ENCODE results near the gene GCN1. TPM values are rescaled to one million over a fixed set of nuclear protein-coding genes. Genes with fewer than 3 reads are reported as not detected.

The GCN1 gene
- total and polyA plus RNA-seq, 10 of the 15 experiments (the other 5 are each of a cell fraction or from before 2014, with no cell fraction given) = 10.8 to 150 (median 58.3) TPM

DNA sequence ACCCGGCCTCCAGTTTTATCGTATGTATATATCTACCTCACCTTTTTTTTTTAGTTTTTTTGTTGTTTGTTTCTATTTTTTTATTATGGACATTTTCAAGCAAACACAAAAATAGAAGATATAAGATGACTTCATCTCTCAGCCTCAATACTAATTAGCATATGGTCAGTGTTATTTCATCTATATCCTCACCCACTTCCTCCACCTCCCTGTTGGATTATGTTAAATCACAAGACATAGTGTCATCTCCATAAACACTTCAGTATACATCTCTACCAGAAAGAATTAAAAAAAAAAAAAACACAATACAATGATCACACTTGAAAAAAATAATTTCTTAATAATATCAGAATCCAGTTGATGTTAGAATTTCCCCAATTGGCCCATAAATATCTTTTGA is 112.9 kb downstream of the GCN1 start:
- ATAC-seq = no peak
- no peaks in the 10 kb centered on the region for H3K79me2 ChIP-seq (ENCODE audit: control insufficient read depth, insufficient read depth, low read length)
- H3K9ac ChIP-seq (ENCODE audit: control insufficient read depth, insufficient read depth, low read length) = no peak overlapping the region
- peaks cover 1% of the 10 kb centered on the region; the same call in 1 of the 2 replicates for H3K4me1 ChIP-seq (ENCODE audit: control insufficient read depth, insufficient read depth, low read length)
- H3K27ac ChIP-seq (ENCODE audit: control insufficient read depth, insufficient read depth) = no peak overlapping the region
- FAIRE-seq = no peak
- intact Hi-C loops (cut with micrococcal nuclease; ENCODE audit: unreplicated experiment) (loop anchor here (10.0 kb wide), 2 partner anchors 67 to 147 kb away; no protein-coding TSS in a partner anchor), in situ Hi-C loops (cut with MboI) (no loop called here)
- H3K36me3 ChIP-seq (ENCODE audit: control insufficient read depth in 2 of 2, insufficient read depth in 2 of 2, low read length in 1 of 2) = no peaks in the 10 kb centered on the region
- no peaks in the 10 kb centered on the region for H3K9me3 ChIP-seq (replicated peaks; ENCODE audit: control insufficient read depth, insufficient read depth, low read length)
- SMC1A ChIA-PET (ENCODE audit: uncharacterized antibody, unreplicated experiment) = no interaction called here
- POLR2A ChIA-PET = interaction anchor here (0.6 kb wide), 1 partner anchor 107 kb away, joined by 3 read pairs; no protein-coding TSS in a partner anchor
- H4K20me1 ChIP-seq (ENCODE audit: control insufficient read depth, insufficient read depth) = no peaks in the 10 kb centered on the region
- no peaks in the 10 kb centered on the region for H3K27me3 ChIP-seq (replicated peaks in 1 of 2; ENCODE audit: control insufficient read depth in 2 of 2, insufficient read depth in 2 of 2, low read length in 1 of 2)
- BruUV-seq (replicated peaks) = no TSS peak
- H2AFZ ChIP-seq (ENCODE audit: control insufficient read depth, low read depth, low read length) = no peak overlapping the region
- no peak overlapping the region for H3K4me3 ChIP-seq
- RAD21 ChIA-PET (ENCODE audit: unreplicated experiment) = no interaction called here
- no peak overlapping the region for H3K4me2 ChIP-seq (ENCODE audit: control insufficient read depth, insufficient read depth)
- CTCF ChIA-PET = no interaction called here
- 100% methylated on average over 2 of the region's 2 CpGs for WGBS (ENCODE audit: insufficient coverage, insufficient replicate concordance, low lambda C conversion rate, missing lambda C conversion rate)
- no peak for DNase-seq (ENCODE audit: low read depth, low spot score)
- TF ChIP-seq TCF7 (IDR thresholded peaks at IDR 0.05; ENCODE audit: borderline replicate concordance) = no peak
- no peak for TF ChIP-seq YY1 (IDR thresholded peaks at IDR 0.05; ENCODE audit: low read depth, low read length)
- TF ChIP-seq FOS (IDR thresholded peaks at IDR 0.05; ENCODE audit: borderline replicate concordance, extremely low read depth, insufficient read length) = no peak
- TF ChIP-seq, protein P1, sequence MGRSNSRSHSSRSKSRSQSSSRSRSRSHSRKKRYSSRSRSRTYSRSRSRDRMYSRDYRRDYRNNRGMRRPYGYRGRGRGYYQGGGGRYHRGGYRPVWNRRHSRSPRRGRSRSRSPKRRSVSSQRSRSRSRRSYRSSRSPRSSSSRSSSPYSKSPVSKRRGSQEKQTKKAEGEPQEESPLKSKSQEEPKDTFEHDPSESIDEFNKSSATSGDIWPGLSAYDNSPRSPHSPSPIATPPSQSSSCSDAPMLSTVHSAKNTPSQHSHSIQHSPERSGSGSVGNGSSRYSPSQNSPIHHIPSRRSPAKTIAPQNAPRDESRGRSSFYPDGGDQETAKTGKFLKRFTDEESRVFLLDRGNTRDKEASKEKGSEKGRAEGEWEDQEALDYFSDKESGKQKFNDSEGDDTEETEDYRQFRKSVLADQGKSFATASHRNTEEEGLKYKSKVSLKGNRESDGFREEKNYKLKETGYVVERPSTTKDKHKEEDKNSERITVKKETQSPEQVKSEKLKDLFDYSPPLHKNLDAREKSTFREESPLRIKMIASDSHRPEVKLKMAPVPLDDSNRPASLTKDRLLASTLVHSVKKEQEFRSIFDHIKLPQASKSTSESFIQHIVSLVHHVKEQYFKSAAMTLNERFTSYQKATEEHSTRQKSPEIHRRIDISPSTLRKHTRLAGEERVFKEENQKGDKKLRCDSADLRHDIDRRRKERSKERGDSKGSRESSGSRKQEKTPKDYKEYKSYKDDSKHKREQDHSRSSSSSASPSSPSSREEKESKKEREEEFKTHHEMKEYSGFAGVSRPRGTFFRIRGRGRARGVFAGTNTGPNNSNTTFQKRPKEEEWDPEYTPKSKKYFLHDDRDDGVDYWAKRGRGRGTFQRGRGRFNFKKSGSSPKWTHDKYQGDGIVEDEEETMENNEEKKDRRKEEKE (IDR thresholded peaks at IDR 0.05) = no peak
- TF ChIP-seq MEF2B (IDR thresholded peaks at IDR 0.05; ENCODE audit: partially characterized antibody, poor library complexity, severe bottlenecking) = no peak
- TF ChIP-seq TAF1 (IDR thresholded peaks at IDR 0.05; ENCODE audit: borderline replicate concordance, low read depth, low read length) = no peak
- TF ChIP-seq, protein P2, sequence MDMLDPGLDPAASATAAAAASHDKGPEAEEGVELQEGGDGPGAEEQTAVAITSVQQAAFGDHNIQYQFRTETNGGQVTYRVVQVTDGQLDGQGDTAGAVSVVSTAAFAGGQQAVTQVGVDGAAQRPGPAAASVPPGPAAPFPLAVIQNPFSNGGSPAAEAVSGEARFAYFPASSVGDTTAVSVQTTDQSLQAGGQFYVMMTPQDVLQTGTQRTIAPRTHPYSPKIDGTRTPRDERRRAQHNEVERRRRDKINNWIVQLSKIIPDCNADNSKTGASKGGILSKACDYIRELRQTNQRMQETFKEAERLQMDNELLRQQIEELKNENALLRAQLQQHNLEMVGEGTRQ (IDR thresholded peaks at IDR 0.05; ENCODE audit: borderline replicate concordance, low read depth, low read length) = no peak
- no peak for TF ChIP-seq PAX8 (IDR thresholded peaks at IDR 0.05)
- TF ChIP-seq, protein P3, sequence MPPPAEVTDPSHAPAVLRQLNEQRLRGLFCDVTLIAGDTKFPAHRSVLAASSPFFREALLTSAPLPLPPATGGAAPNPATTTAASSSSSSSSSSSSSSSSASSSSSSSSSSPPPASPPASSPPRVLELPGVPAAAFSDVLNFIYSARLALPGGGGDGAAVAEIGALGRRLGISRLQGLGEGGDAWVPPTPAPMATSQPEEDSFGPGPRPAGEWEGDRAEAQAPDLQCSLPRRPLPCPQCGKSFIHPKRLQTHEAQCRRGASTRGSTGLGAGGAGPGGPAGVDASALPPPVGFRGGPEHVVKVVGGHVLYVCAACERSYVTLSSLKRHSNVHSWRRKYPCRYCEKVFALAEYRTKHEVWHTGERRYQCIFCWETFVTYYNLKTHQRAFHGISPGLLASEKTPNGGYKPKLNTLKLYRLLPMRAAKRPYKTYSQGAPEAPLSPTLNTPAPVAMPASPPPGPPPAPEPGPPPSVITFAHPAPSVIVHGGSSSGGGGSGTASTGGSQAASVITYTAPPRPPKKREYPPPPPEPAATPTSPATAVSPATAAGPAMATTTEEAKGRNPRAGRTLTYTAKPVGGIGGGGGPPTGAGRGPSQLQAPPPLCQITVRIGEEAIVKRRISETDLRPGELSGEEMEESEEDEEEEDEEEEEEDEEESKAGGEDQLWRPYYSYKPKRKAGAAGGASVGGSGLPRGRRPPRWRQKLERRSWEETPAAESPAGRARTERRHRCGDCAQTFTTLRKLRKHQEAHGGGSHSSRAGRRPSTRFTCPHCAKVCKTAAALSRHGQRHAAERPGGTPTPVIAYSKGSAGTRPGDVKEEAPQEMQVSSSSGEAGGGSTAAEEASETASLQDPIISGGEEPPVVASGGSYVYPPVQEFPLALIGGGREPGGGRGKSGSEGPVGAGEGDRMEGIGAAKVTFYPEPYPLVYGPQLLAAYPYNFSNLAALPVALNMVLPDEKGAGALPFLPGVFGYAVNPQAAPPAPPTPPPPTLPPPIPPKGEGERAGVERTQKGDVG (CRISPR knock-in tag; IDR thresholded peaks at IDR 0.05) = no peak
- TF ChIP-seq, protein P4, sequence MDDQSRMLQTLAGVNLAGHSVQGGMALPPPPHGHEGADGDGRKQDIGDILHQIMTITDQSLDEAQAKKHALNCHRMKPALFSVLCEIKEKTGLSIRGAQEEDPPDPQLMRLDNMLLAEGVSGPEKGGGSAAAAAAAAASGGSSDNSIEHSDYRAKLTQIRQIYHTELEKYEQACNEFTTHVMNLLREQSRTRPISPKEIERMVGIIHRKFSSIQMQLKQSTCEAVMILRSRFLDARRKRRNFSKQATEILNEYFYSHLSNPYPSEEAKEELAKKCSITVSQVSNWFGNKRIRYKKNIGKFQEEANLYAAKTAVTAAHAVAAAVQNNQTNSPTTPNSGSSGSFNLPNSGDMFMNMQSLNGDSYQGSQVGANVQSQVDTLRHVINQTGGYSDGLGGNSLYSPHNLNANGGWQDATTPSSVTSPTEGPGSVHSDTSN (IDR thresholded peaks at IDR 0.05; ENCODE audit: insufficient replicate concordance, low read depth, low read length) = no peak
- TF ChIP-seq YBX1 (IDR thresholded peaks at IDR 0.05) = no peak
